Measurements from ENCODE around the gene OR52B6.
A peak's percentile ranks its signal among the peaks of the same experiment; 100 is the strongest.

The OR52B6 gene

GRCh38 chr11:5604896-5605295 lies 24.2 kb downstream of the OR52B6 start:
- no peak for DNase-seq (ENCODE audit: low read depth in 2 of 2)
- no peak for TF ChIP-seq CTCF (IDR thresholded peaks at IDR 0.05; ENCODE audit: low read depth, low read length)
- H3K4me3 ChIP-seq (replicated peaks in 1 of 2; ENCODE audit: low read depth in 2 of 2, low read length in 2 of 2): no peak overlapping the region

- no peak for TF ChIP-seq CTCF (IDR thresholded peaks at IDR 0.05; ENCODE audit: low read depth, low read length)
- peak; percentile 87 to 92 for DNase-seq (ENCODE audit: low read depth in 2 of 2)
- no peak overlapping the region for H3K4me3 ChIP-seq (replicated peaks in 1 of 2; ENCODE audit: low read depth in 2 of 2, low read length in 2 of 2)
Measured at GRCh38 chr11:5605849-5606248, 25.2 kb downstream of the OR52B6 start.

GRCh38 chr11:5608808-5609207 lies 28.1 kb downstream of the OR52B6 start:
- no peak overlapping the region for H3K4me3 ChIP-seq (replicated peaks in 1 of 2; ENCODE audit: low read depth in 2 of 2, low read length in 2 of 2)
- peak in 1 of 2 donors; percentile 53 for DNase-seq (ENCODE audit: low read depth in 2 of 2)
- TF ChIP-seq CTCF (IDR thresholded peaks at IDR 0.05; ENCODE audit: low read depth, low read length): no peak

GRCh38 chr11:5610446-5610845 lies 29.8 kb downstream of the OR52B6 start:
- TF ChIP-seq CTCF (IDR thresholded peaks at IDR 0.05; ENCODE audit: low read depth, low read length): no peak
- DNase-seq (ENCODE audit: low read depth in 2 of 2): no peak

GRCh38 chr11:5611627-5612026 lies 30.9 kb downstream of the OR52B6 start:
- no peak for TF ChIP-seq CTCF (IDR thresholded peaks at IDR 0.05; ENCODE audit: low read depth, low read length)
- H3K4me3 ChIP-seq (replicated peaks in 1 of 2; ENCODE audit: low read depth in 2 of 2, low read length in 2 of 2): no peak overlapping the region
- no peak for DNase-seq (ENCODE audit: low read depth in 2 of 2)

More at GRCh38 chr11:5610446-5610845, 29.8 kb downstream of the OR52B6 start:
- H3K4me3 ChIP-seq (replicated peaks in 1 of 2; ENCODE audit: low read depth in 2 of 2, low read length in 2 of 2): no peak overlapping the region

- TF ChIP-seq CTCF (IDR thresholded peaks at IDR 0.05; ENCODE audit: low read depth, low read length): no peak
- DNase-seq (ENCODE audit: low read depth in 2 of 2): peak; percentile 39 to 92
- H3K4me3 ChIP-seq (replicated peaks in 1 of 2; ENCODE audit: low read depth in 2 of 2, low read length in 2 of 2): no peak overlapping the region
Measured at GRCh38 chr11:5618807-5619206, 38.1 kb downstream of the OR52B6 start.
